Hippocampal formation (tissue), 2 donors: ENCODE data around the gene RIMKLA.

ENCODE experiments used
- DNase-seq, 2 donors: peaks; one replicate each; lab custom pipeline; 2025; lab: John Stamatoyannopoulos, UW

RIMKLA gene

DNA sequence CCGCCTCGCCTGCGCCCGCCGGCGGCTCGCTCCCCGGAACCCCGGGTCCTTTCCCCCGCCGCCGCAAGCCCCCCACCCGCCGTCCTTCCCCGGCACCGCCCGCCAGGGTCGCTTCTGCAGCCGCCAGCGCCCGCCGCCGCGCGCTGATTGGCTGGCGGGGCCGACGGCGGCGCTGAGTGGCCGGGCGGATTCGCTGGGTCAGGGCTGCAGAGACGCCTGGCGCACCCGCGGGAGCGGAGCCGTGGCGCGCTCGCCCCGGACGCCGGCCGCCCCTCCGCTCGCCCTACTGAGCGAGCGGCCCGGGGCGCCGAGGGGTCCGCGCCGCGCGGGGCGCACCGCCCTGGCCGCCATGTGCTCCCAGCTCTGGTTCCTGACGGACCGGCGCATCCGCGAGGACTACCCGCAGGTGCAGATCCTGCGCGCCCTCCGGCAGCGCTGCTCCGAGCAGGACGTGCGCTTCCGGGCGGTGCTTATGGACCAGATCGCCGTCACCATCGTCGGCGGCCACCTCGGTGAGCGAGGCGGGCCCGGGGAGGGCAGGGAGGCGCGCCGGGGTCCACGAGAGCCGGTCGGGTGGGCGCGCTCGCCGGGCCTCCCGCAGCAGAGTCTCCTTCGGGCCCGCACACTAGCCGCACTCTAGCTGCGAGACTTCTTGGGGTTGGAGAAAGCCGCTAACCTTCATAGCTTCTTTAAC, at the start of gene RIMKLA:
Gene RIMKLA (plus strand): TSS at position 207 of the 694 bp plus-strand sequence. CDS start 143 bp downstream, at position 350.
- DNase-seq = peak; percentile 23 to 57

DNA sequence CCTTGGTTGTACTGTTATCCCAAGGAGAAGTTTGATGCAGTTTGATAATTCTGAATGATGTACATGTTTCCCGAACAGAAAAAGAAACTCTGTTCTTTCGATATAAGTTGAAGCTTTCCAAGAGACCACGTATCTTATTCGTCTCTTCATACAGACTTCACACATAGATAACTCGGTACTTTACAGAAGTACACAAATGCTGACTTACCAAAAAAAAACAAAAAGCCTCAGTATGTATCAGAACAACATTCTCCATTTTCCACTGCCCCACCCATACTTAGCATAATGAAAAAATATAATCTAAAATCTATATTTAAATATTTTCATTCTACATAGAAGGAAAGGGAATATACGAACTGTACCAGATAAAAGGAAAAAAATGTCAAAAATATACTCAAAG, 47.7 kb upstream of the RIMKLA start:
- DNase-seq = no peak

DNA sequence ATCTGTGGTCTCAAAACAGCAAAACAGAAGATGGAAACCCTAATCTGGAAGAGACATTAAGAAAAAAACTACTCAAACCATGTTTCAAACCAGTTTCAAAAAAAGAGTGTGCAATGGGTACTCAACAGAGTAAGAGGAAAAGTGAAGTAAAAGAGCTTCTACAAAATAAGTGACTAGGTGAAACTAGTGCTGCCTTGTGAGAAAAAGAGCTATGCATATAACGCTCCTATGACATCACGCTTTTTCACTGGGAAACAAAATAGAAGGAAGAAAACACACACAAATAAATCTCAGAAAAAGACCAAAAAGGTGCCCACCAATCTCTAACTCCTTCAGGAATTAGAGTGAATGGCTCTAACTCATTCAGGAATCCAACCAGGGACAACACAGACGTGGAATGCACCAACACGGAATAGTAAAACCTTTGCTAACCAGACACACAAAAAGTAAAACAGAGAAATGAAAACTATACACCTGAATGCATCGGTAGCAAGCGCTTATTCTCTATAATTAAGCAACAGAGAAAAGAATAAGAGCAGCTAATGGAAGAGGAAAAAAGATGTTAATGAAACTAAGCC, 46.8 kb upstream of the RIMKLA start:
- DNase-seq = no peak

DNA sequence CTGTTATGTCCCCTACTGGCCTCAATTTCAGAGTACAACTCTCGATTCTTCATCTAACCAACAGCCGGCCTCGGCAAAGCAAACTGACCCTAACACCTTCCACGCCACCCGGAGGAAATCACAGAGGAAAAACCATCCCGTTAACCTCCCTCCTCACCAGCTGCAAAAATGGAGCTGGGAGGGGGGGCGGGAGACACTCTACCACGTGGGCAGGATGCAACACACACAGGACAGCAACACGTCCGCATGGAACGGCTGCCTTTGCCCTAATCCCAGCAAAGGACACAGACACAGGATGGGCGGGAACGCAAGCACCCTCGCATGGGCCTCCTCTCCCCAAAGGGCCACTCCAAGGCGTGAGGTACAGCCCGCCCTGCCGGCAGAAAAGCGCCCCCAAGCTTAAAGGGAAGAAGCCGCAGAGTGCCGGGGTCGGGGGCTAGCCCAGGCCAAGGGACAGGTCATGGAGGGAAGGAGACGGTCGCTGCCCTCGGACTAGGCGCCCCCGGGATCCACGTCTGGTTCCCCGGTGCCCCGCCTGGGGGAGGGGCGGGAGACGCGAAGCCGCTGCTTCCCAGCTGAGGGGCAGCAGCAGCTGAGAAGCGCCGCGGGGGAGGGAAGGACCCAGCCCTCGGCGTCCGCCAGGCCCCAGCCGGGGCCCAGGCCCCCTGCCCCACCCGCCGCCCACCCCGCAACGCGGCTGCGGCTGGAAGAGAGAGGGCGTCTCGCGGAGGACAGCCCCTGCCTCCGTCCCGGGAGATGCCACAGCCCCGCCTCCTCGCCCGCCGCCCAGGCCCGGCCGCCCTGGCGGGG, 46.1 kb upstream of the RIMKLA start:
- DNase-seq = peak; percentile 28 to 45

GRCh38 chr1:42335050-42335808, 45.4 kb upstream of the RIMKLA start, which contains the start of gene FOXJ3:
FOXJ3 (minus strand) TSS chr1:42335235; CDS start chr1:42311093, 24,142 bp downstream.
- peak; percentile 81 to 89 for DNase-seq

DNA sequence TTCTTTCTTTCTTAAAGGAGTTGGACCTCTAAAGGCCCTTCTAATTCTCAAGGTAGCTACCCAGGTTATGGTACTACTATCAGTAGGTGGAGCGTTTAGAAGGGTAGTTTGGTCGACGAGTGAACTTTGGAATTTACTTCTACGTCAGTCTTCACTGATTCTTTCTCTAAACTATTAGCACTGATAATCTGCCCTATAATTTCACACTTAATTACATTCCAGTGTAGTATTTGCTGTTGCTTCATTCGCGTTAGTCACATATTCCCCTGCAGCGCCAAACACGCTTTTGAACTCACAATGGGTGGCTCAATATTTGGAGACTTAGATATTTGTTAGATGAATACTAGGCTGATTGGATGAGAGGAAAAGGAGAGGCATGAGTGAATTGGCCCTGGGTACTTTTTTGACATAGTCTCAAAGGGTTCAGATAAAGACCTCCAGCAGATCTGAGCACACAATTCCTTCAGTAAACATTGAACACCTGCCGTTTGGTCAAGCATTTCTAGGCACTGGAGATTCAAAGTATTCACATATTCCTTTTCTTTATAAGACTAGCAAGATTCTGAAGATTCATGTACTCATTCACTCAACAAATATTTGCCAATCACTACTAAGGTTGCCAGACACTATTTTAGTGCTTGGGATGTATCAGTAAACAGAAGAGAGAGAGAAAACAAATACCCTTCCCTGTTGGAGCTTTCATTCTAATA, 44.6 kb upstream of the RIMKLA start:
- DNase-seq = no peak

GRCh38 chr1:42336978-42337377, 43.6 kb upstream of the RIMKLA start:
- DNase-seq = no peak

GRCh38 chr1:42340093-42340492, 40.5 kb upstream of the RIMKLA start:
- DNase-seq = no peak

GRCh38 chr1:42340901-42341300, 39.7 kb upstream of the RIMKLA start:
- no peak for DNase-seq

DNA sequence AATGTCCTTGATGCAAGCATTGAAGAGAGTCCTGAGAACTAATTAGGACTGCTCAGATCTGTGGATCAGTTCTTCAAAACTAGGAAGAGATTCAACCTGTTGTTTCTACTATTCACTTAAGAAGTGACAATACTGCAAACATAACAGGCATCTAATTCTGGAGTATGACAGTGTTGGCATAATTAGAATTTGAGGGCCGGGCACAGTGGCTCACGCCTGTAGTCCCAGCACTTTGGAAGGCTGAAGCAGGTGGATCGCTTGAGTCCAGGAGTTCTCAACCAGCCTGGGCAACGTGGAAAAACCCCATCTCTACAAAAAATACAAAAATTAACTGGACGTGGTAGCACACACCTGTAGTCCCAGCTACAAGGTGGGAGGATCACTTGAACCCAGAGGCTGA, 37.5 kb upstream of the RIMKLA start:
- DNase-seq = no peak

DNA sequence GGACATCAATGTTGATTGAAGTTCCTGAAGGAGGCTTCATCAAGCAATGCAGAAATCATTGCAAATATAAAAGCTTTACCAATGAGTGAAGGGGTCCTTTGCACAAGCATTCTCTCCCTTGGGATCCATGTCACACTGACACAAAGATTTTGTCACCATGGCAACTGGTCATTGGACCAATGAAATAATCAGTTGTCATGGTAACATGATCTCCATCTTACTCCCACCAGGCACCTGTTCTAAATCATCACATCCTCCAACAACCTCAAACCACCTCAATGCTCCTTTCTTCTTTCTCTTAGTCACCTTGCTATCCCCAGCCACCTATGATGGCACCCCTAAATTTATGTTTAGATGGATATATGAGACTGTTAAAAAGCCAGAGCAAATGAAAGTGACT, 32.1 kb upstream of the RIMKLA start:
- no peak for DNase-seq

- no peak for DNase-seq
Measured at GRCh38 chr1:42350086-42350485, 30.5 kb upstream of the RIMKLA start.

GRCh38 chr1:42358791-42359190, 21.8 kb upstream of the RIMKLA start:
- no peak for DNase-seq

DNA sequence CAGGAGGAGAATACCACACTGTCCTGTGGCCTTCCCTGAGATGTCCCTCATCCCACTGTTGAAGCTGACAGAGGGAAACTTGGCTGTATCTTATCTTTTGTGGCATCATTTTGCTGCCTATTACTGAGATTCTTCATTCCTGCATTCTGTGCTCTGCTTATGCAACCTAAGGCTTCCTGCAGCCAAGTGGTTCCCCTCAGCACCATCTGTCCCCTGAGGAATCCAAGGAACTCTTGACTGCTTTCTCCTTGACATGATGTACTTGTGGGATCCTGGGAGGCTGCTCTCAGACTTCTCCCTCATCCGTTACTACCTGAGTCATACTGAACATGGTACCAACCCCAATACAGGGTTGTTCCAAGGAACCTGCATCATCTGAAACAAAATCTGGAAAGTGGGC, 21.1 kb upstream of the RIMKLA start:
- peak in 1 of 2 donors; percentile 1 for DNase-seq

GRCh38 chr1:42364089-42364488, 16.5 kb upstream of the RIMKLA start:
- no peak for DNase-seq

DNA sequence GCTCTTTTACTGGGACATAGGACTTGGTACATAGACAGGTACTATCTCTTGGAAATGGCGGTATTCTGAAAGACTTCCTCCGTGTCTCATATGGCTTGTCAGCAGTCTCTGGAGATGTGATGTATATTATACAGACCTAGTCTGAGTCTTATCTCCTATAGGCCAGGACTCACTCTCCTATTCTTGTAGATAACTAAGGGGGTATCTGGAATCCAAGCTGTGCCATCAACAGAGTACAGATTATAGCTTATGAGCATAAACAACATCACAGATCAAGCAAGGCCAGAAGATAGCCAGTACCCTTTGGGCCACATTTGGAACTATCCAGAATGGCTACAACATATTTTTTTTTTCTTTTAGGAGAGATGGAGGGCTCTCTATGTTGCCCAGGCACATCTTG, 16.1 kb upstream of the RIMKLA start:
- no peak for DNase-seq

GRCh38 chr1:42365118-42365517, 15.5 kb upstream of the RIMKLA start:
- no peak for DNase-seq

- no peak for DNase-seq
Measured at GRCh38 chr1:42368096-42368795, 12.3 kb upstream of the RIMKLA start.

GRCh38 chr1:42369471-42369870, 11.1 kb upstream of the RIMKLA start:
- no peak for DNase-seq

DNA sequence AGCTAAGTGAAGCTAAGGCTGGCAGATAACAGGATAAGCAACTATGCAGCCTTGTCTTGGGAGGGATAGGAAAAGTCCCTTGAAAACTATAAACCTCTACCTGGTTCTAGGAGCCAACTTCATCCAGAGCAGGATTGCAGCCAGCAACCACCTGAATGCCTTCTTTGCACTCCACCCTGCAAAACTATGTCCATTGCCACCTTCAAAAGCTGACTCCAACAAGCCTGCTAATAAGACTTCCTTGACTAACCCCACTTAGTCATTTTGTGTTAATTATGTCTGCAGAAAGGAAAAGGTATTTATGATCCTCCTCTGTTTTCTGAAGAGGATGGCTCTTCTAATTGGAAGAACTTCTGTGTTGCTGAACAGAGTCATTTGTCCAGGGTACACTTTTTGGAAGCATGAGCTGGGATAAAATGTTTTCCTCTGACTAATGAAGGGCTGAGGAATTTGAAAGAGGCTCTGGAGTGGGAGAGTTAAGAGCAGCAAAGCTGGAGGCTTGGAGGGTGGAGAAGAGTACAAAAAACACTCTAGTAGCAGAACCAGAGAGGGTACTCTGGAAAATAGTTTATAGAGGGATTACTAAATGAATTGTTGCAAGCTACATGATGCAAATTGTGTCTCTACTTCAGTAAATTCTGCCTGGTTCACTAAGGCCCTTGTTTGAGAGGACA, 9.6 kb upstream of the RIMKLA start:
- DNase-seq = no peak
